ENCODE results near the gene KCNJ12. TPM values are rescaled to one million over a fixed set of nuclear protein-coding genes. Genes with fewer than 3 reads are reported as not detected.
"Not testable (repeated sequence)": the region's sequence is repeated elsewhere in the genome, so short reads cannot be mapped to it uniquely, and the experiment has no call there.

Gene KCNJ12
- total and polyA plus RNA-seq, 2 of the 4 experiments (the other 2 are of a cell fraction) = under 0.01 to 0.10 TPM

DNA sequence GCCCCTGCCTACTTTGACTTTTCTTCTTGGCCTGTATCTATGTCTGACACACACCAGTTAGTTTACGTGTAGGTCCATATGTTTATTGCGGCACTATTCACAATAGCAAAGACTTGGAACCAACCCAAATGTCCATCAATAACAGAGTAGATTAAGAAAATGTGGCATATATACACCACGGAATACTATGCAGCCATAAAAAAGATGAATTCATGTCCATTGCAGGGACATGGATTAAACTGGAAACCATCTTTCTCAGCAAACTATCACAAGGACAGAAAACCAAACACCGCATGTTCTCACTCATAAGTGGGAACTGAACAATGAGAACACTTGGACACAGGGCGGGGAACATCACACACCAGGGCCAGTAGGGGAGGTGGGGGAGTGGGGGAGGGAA is 80.3 kb downstream of the KCNJ12 start:
- in situ Hi-C loops (cut with MboI; ENCODE audit: low sequenced_read_pairs); H3K56ac ChIP-seq (ENCODE audit: extremely low read depth, insufficient read depth, low read length); H4K20me1 ChIP-seq (ENCODE audit: insufficient read depth, low read length); H4K5ac ChIP-seq (ENCODE audit: low read depth, low read length); H2BK5ac ChIP-seq (ENCODE audit: low read depth, low read length, poor library complexity, severe bottlenecking); H3K36me3 ChIP-seq (ENCODE audit: control insufficient read depth, insufficient read depth, low read length); H3K4ac ChIP-seq (ENCODE audit: low read depth, low read length); ATAC-seq (ENCODE audit: low read depth); H3K4me1 ChIP-seq (ENCODE audit: control insufficient read depth, insufficient read depth, low read length); H2AFZ ChIP-seq (replicated peaks; ENCODE audit: low read length, poor library complexity); H3K23ac ChIP-seq (ENCODE audit: low read depth, low read length); H3K9me1 ChIP-seq (ENCODE audit: insufficient read depth, low read length); H3K14ac ChIP-seq (replicated peaks; ENCODE audit: low read depth, low read length); H3K9ac ChIP-seq (ENCODE audit: low read depth, low read length); H2BK15ac ChIP-seq (ENCODE audit: low read depth, low read length); H3K9me3 ChIP-seq (ENCODE audit: control insufficient read depth, insufficient read depth, low read length); DNase-seq; H3K4me2 ChIP-seq (ENCODE audit: low read depth, low read length); H2AK9ac ChIP-seq (replicated peaks; ENCODE audit: low read depth, low read length, poor library complexity); H2AK5ac ChIP-seq (ENCODE audit: low read depth, low read length); H3K79me1 ChIP-seq (ENCODE audit: low read depth in 1 of 2, low read length in 2 of 2); POLR2A ChIA-PET (ENCODE audit: unreplicated experiment); H3K4me3 ChIP-seq (ENCODE audit: insufficient read depth, low read depth, low read length); intact Hi-C loops (cut with micrococcal nuclease); H4K8ac ChIP-seq (ENCODE audit: low read depth in 2 of 2, low read length in 2 of 2); H2BK120ac ChIP-seq (ENCODE audit: low read depth, low read length); H4K91ac ChIP-seq (ENCODE audit: insufficient read depth, low read depth, low read length); H3K18ac ChIP-seq (ENCODE audit: low read depth, low read length); H3K27ac ChIP-seq (ENCODE audit: insufficient read depth, low read length); H2BK20ac ChIP-seq (ENCODE audit: low read depth, low read length); BruUV-seq (replicated peaks); dilution Hi-C loops (cut with HindIII; ENCODE audit: low sequenced_read_pairs, unreplicated experiment): not testable (repeated sequence)
- CTCF ChIA-PET = interaction anchor here (0.7 to 1.6 kb wide), 6 partner anchors 10 to 60 kb away, joined by 3 to 27 read pairs (median 4); no protein-coding TSS in a partner anchor
- WGBS, 2 experiments (ENCODE audit: extremely low coverage in 2 of 2, insufficient read length in 1 of 2) = no CpG with 5 or more reads among the region's 5 CpGs
- peaks cover 35% of the 10 kb centered on the region for H3K27me3 ChIP-seq (ENCODE audit: control insufficient read depth, insufficient read depth, low read length)
